Neural cell (in vitro differentiated cells): ENCODE measurements around the gene ALLC. TPM values are rescaled to one million over a fixed set of nuclear protein-coding genes. Genes with fewer than 3 reads are reported as not detected.
"Not testable (repeated sequence)": the region's sequence is repeated elsewhere in the genome, so short reads cannot be mapped to it uniquely, and the experiment has no call there.

Experiments used
- H2AFZ ChIP-seq: fragments of 200-600, 300-800 bp; sonication (generic), shearing (Covaris generic); 2 replicates; pipeline ENCODE4 v1.6.0; 2014; ENCODE audit warnings: low read depth, mild to moderate bottlenecking, antibody characterized with exemption, low read length, moderate library complexity
- H3F3A ChIP-seq: fragments of 200-600 bp; shearing (Covaris generic); 2 replicates; pipeline ENCODE4 v1.6.1; 2016; ENCODE audit warnings: mild to moderate bottlenecking, moderate library complexity, mixed read lengths, antibody characterized with exemption, low read length; ENCODE audit not compliant: insufficient read depth, poor library complexity, severe bottlenecking
- H3K27ac ChIP-seq: fragments of 200-600, 300-800 bp; sonication (generic), shearing (Covaris generic); 2 replicates; pipeline ENCODE4 v1.5.1; 2014; ENCODE audit warnings: mild to moderate bottlenecking, low read length, moderate library complexity
- H3K27me3 ChIP-seq: fragments of 300-800, 200-600 bp; sonication (generic), shearing (Covaris generic); 2 replicates; pipeline ENCODE4 v1.6.0; 2014; ENCODE audit warnings: mild to moderate bottlenecking, low read depth, low read length, moderate library complexity; ENCODE audit not compliant: insufficient read depth
- H3K36me3 ChIP-seq: fragments of 300-800, 200-600 bp; sonication (generic), shearing (Covaris generic); 2 replicates; pipeline ENCODE4 v1.5.1; 2014; ENCODE audit warnings: mild to moderate bottlenecking, antibody characterized with exemption, low read length, moderate library complexity; ENCODE audit not compliant: insufficient read depth
- H3K4me2 ChIP-seq: fragments of 300-800, 200-600 bp; sonication (generic), shearing (Covaris generic); 2 replicates; pipeline ENCODE4 v1.6.0; 2014; ENCODE audit warnings: mild to moderate bottlenecking, low read length
- H3K4me3 ChIP-seq: fragments of 300-800, 200-600 bp; sonication (generic), shearing (Covaris generic); 2 replicates; pipeline ENCODE4 v1.5.1; 2014; ENCODE audit warnings: mild to moderate bottlenecking, low read length, moderate library complexity
- H3K79me2 ChIP-seq: fragments of 200-600 bp; shearing (Covaris generic); replicated peaks from 2 replicates; pipeline ENCODE4 v1.6.0; 2014; ENCODE audit warnings: mild to moderate bottlenecking, low read length, moderate library complexity; ENCODE audit not compliant: insufficient read depth
- H3K9ac ChIP-seq: fragments of 300-800, 200-600 bp; sonication (generic), shearing (Covaris generic); 2 replicates; pipeline ENCODE4 v1.6.1; 2016; ENCODE audit warnings: mild to moderate bottlenecking, low read length, mixed read lengths
- H3K9me2 ChIP-seq: fragments of 200-600 bp; shearing (Covaris generic); 2 replicates; pipeline ENCODE4 v1.6.1; 2016; ENCODE audit warnings: mild to moderate bottlenecking, low read length, mixed read lengths; ENCODE audit not compliant: insufficient read depth
- H3K9me3 ChIP-seq: fragments of 200-600, 300-800 bp; sonication (generic), shearing (Covaris generic); 2 replicates; pipeline ENCODE4 v1.6.1; 2016; ENCODE audit warnings: mild to moderate bottlenecking, mixed run types, low read length, moderate library complexity, mixed read lengths
- H4K20me1 ChIP-seq: fragments of 200-600 bp; shearing (Covaris generic); 2 replicates; pipeline ENCODE4 v1.6.1; 2016; ENCODE audit warnings: mild to moderate bottlenecking, mixed run types; ENCODE audit not compliant: insufficient read depth
- EP300 ChIP-seq: fragments of 450-650 bp; conservative IDR thresholded peaks from 2 replicates; pipeline ENCODE4 v1.6.1; 2014; ENCODE audit warnings: antibody characterized with exemption, mild to moderate bottlenecking, moderate library complexity; ENCODE audit not compliant: poor library complexity, severe bottlenecking
- EZH2 ChIP-seq: fragments of 200-600, 300-800 bp; shearing (Covaris generic), sonication (generic); IDR thresholded peaks from 2 replicates; pipeline ENCODE4 v1.6.1; 2014; ENCODE audit warnings: antibody characterized with exemption, low read length, borderline replicate concordance, mild to moderate bottlenecking; ENCODE audit not compliant: insufficient read depth, poor library complexity, severe bottlenecking
- MXI1 ChIP-seq: fragments of 450-650 bp; conservative IDR thresholded peaks from 2 replicates; pipeline ENCODE4 v1.6.1; 2014; ENCODE audit warnings: antibody characterized with exemption, mild to moderate bottlenecking; ENCODE audit not compliant: poor library complexity, severe bottlenecking
- POLR2AphosphoS5 ChIP-seq: IDR thresholded peaks from 2 replicates; pipeline ENCODE4 v1.6.1; 2012
- RAD21 ChIP-seq: fragments of 450-650 bp; conservative IDR thresholded peaks from 2 replicates; pipeline ENCODE4 v1.6.1; 2014; ENCODE audit warnings: antibody characterized with exemption, mild to moderate bottlenecking, moderate library complexity
- REST ChIP-seq: IDR thresholded peaks from 2 replicates; pipeline ENCODE4 v1.6.1; 2012; ENCODE audit warnings: borderline replicate concordance
- TAF1 ChIP-seq: IDR thresholded peaks from 2 replicates; pipeline ENCODE4 v1.6.1; 2012; ENCODE audit warnings: low read depth
- polyA plus RNA-seq: library from polyadenylated mRNA; depleted of rRNA; stranded (reverse); fragments of >200 nt; gene quantifications from 2 replicates; pipeline ENCODE4 v1.2.3, GENCODE V29; 2014

Gene ALLC
- polyA plus RNA-seq, 1 donor from 2014 or later, result 0.33 TPM

- no peak overlapping the region for H3K9ac ChIP-seq
- H3K36me3 ChIP-seq, result no peaks in the 10 kb centered on the region
- H3K27ac ChIP-seq, result no peak overlapping the region
- H4K20me1 ChIP-seq, result no peaks in the 10 kb centered on the region
- H3K4me2 ChIP-seq, result no peak overlapping the region
- H3K27me3 ChIP-seq, result no peaks in the 10 kb centered on the region
- H3K9me3 ChIP-seq, result no peaks in the 10 kb centered on the region
- H3K4me3 ChIP-seq, result no peak overlapping the region
- no peak for TF ChIP-seq RAD21
- no peaks in the 10 kb centered on the region for H3F3A ChIP-seq
- no peaks in the 10 kb centered on the region for H3K9me2 ChIP-seq
- H2AFZ ChIP-seq, result no peak overlapping the region
- no peaks in the 10 kb centered on the region for H3K79me2 ChIP-seq
These were observed 958 bp upstream of the ALLC start for GRCh38 chr2:3656762-3657721.

GRCh38 chr2:3659447-3660432 is 1.7 kb downstream of the ALLC start:
- H3K4me3 ChIP-seq, result no peak overlapping the region
- no peak overlapping the region for H3K27ac ChIP-seq
- H3K9me2 ChIP-seq, result no peaks in the 10 kb centered on the region
- H3K9me3 ChIP-seq, result no peaks in the 10 kb centered on the region
- no peak overlapping the region for H2AFZ ChIP-seq
- no peak overlapping the region for H3K4me2 ChIP-seq
- TF ChIP-seq EZH2, result no peak
- no peak for TF ChIP-seq TAF1
- TF ChIP-seq MXI1, result no peak
- no peak for TF ChIP-seq RAD21
- TF ChIP-seq EP300, result no peak
- TF ChIP-seq POLR2AphosphoS5, result no peak
- TF ChIP-seq REST, result no peak
- H3F3A ChIP-seq, result no peaks in the 10 kb centered on the region
- no peaks in the 10 kb centered on the region for H3K79me2 ChIP-seq
- H3K27me3 ChIP-seq, result no peaks in the 10 kb centered on the region
- no peak overlapping the region for H3K9ac ChIP-seq
- H3K36me3 ChIP-seq, result no peaks in the 10 kb centered on the region
- H4K20me1 ChIP-seq, result no peaks in the 10 kb centered on the region

GRCh38 chr2:3660640-3661039 is 2.6 kb downstream of the ALLC start:
- H3K9ac ChIP-seq, H3K27me3 ChIP-seq, H3K79me2 ChIP-seq, H3F3A ChIP-seq, H4K20me1 ChIP-seq, H3K9me3 ChIP-seq, H2AFZ ChIP-seq, H3K4me2 ChIP-seq, H3K9me2 ChIP-seq, H3K4me3 ChIP-seq, H3K27ac ChIP-seq, H3K36me3 ChIP-seq: not testable (repeated sequence)
